Neural cell (in vitro differentiated cells): ENCODE measurements around the gene NPSR1. TPM values are rescaled to one million over a fixed set of nuclear protein-coding genes. Genes with fewer than 3 reads are reported as not detected.

Experiments
- H2AFZ ChIP-seq: fragments of 200-600, 300-800 bp; sonication (generic), shearing (Covaris generic); 2 replicates; pipeline ENCODE4 v1.6.0; 2014; ENCODE audit warnings: low read depth, mild to moderate bottlenecking, antibody characterized with exemption, low read length, moderate library complexity
- H3F3A ChIP-seq: fragments of 200-600 bp; shearing (Covaris generic); 2 replicates; pipeline ENCODE4 v1.6.1; 2016; ENCODE audit warnings: mild to moderate bottlenecking, moderate library complexity, mixed read lengths, antibody characterized with exemption, low read length; ENCODE audit not compliant: insufficient read depth, poor library complexity, severe bottlenecking
- H3K27ac ChIP-seq: fragments of 200-600, 300-800 bp; sonication (generic), shearing (Covaris generic); 2 replicates; pipeline ENCODE4 v1.5.1; 2014; ENCODE audit warnings: mild to moderate bottlenecking, low read length, moderate library complexity
- H3K27me3 ChIP-seq: fragments of 300-800, 200-600 bp; sonication (generic), shearing (Covaris generic); 2 replicates; pipeline ENCODE4 v1.6.0; 2014; ENCODE audit warnings: mild to moderate bottlenecking, low read depth, low read length, moderate library complexity; ENCODE audit not compliant: insufficient read depth
- H3K36me3 ChIP-seq: fragments of 300-800, 200-600 bp; sonication (generic), shearing (Covaris generic); 2 replicates; pipeline ENCODE4 v1.5.1; 2014; ENCODE audit warnings: mild to moderate bottlenecking, antibody characterized with exemption, low read length, moderate library complexity; ENCODE audit not compliant: insufficient read depth
- H3K4me2 ChIP-seq: fragments of 300-800, 200-600 bp; sonication (generic), shearing (Covaris generic); 2 replicates; pipeline ENCODE4 v1.6.0; 2014; ENCODE audit warnings: mild to moderate bottlenecking, low read length
- H3K4me3 ChIP-seq: fragments of 300-800, 200-600 bp; sonication (generic), shearing (Covaris generic); 2 replicates; pipeline ENCODE4 v1.5.1; 2014; ENCODE audit warnings: mild to moderate bottlenecking, low read length, moderate library complexity
- H3K79me2 ChIP-seq: fragments of 200-600 bp; shearing (Covaris generic); replicated peaks from 2 replicates; pipeline ENCODE4 v1.6.0; 2014; ENCODE audit warnings: mild to moderate bottlenecking, low read length, moderate library complexity; ENCODE audit not compliant: insufficient read depth
- H3K9ac ChIP-seq: fragments of 300-800, 200-600 bp; sonication (generic), shearing (Covaris generic); 2 replicates; pipeline ENCODE4 v1.6.1; 2016; ENCODE audit warnings: mild to moderate bottlenecking, low read length, mixed read lengths
- H3K9me2 ChIP-seq: fragments of 200-600 bp; shearing (Covaris generic); 2 replicates; pipeline ENCODE4 v1.6.1; 2016; ENCODE audit warnings: mild to moderate bottlenecking, low read length, mixed read lengths; ENCODE audit not compliant: insufficient read depth
- H3K9me3 ChIP-seq: fragments of 200-600, 300-800 bp; sonication (generic), shearing (Covaris generic); 2 replicates; pipeline ENCODE4 v1.6.1; 2016; ENCODE audit warnings: mild to moderate bottlenecking, mixed run types, low read length, moderate library complexity, mixed read lengths
- H4K20me1 ChIP-seq: fragments of 200-600 bp; shearing (Covaris generic); 2 replicates; pipeline ENCODE4 v1.6.1; 2016; ENCODE audit warnings: mild to moderate bottlenecking, mixed run types; ENCODE audit not compliant: insufficient read depth
- CTCF ChIP-seq: fragments of 450-650 bp; IDR thresholded peaks from 2 replicates; pipeline ENCODE4 v1.5.1; 2014; ENCODE audit warnings: antibody characterized with exemption, mild to moderate bottlenecking, moderate library complexity; ENCODE audit not compliant: poor library complexity, severe bottlenecking
- EP300 ChIP-seq: fragments of 450-650 bp; conservative IDR thresholded peaks from 2 replicates; pipeline ENCODE4 v1.6.1; 2014; ENCODE audit warnings: antibody characterized with exemption, mild to moderate bottlenecking, moderate library complexity; ENCODE audit not compliant: poor library complexity, severe bottlenecking
- EZH2 ChIP-seq: fragments of 200-600, 300-800 bp; shearing (Covaris generic), sonication (generic); IDR thresholded peaks from 2 replicates; pipeline ENCODE4 v1.6.1; 2014; ENCODE audit warnings: antibody characterized with exemption, low read length, borderline replicate concordance, mild to moderate bottlenecking; ENCODE audit not compliant: insufficient read depth, poor library complexity, severe bottlenecking
- MXI1 ChIP-seq: fragments of 450-650 bp; conservative IDR thresholded peaks from 2 replicates; pipeline ENCODE4 v1.6.1; 2014; ENCODE audit warnings: antibody characterized with exemption, mild to moderate bottlenecking; ENCODE audit not compliant: poor library complexity, severe bottlenecking
- POLR2AphosphoS5 ChIP-seq: IDR thresholded peaks from 2 replicates; pipeline ENCODE4 v1.6.1; 2012
- RAD21 ChIP-seq: fragments of 450-650 bp; conservative IDR thresholded peaks from 2 replicates; pipeline ENCODE4 v1.6.1; 2014; ENCODE audit warnings: antibody characterized with exemption, mild to moderate bottlenecking, moderate library complexity
- REST ChIP-seq: IDR thresholded peaks from 2 replicates; pipeline ENCODE4 v1.6.1; 2012; ENCODE audit warnings: borderline replicate concordance
- SMC3 ChIP-seq: fragments of 450-650 bp; conservative IDR thresholded peaks from 2 replicates; pipeline ENCODE4 v1.6.1; 2014; ENCODE audit warnings: antibody characterized with exemption, mild to moderate bottlenecking, moderate library complexity; ENCODE audit not compliant: poor library complexity
- TAF1 ChIP-seq: IDR thresholded peaks from 2 replicates; pipeline ENCODE4 v1.6.1; 2012; ENCODE audit warnings: low read depth
- polyA plus RNA-seq: library from polyadenylated mRNA; depleted of rRNA; stranded (reverse); fragments of >200 nt; gene quantifications from 2 replicates; pipeline ENCODE4 v1.2.3, GENCODE V29; 2014

Gene NPSR1
- polyA plus RNA-seq, 1 donor from 2014 or later, result not detected

GRCh38 chr7:34825221-34825620 lies 167.2 kb downstream of the NPSR1 start:
- Histone ChIP-seq H3K9me3 (no peaks in the 10 kb centered on the region), H3K36me3 (no peaks in the 10 kb centered on the region), H3K79me2 (no peaks in the 10 kb centered on the region), H4K20me1 (no peaks in the 10 kb centered on the region), H3K4me2 (no peak overlapping the region), H3K4me3 (no peak overlapping the region), H3K27me3 (no peaks in the 10 kb centered on the region), H3F3A (no peaks in the 10 kb centered on the region), H3K9ac (no peak overlapping the region), H2AFZ (no peak overlapping the region), H3K27ac (no peak overlapping the region), H3K9me2 (no peaks in the 10 kb centered on the region)
- no peak for TF ChIP-seq TAF1
- no peak for TF ChIP-seq CTCF
- TF ChIP-seq EP300, result no peak
- TF ChIP-seq MXI1, result no peak
- TF ChIP-seq RAD21, result no peak
- no peak for TF ChIP-seq POLR2AphosphoS5
- no peak for TF ChIP-seq EZH2
- TF ChIP-seq SMC3, result no peak
- no peak for TF ChIP-seq REST

DNA sequence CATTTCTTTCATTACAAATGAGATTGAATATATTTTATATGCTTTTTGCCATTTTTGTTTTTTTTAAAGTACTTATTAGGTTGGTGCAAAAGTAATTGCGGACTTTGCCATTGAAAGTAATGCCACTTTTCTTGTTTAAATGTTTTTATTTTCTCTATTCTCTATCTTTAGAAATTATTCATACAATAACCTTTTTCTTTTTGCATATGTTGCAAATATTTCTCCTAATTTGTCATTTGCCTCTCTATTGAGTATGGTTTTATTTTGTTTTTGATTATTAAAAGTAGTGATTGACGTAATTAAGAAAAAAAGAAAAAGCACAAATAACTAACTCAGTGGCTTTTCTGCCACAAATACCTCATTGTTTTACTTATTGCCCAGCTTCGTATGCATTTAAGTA lies 172.4 kb downstream of the NPSR1 start:
- TF ChIP-seq REST, result no peak
- no peak for TF ChIP-seq SMC3
- TF ChIP-seq MXI1, result no peak
- no peak for TF ChIP-seq TAF1
- no peak for TF ChIP-seq RAD21
- no peak for TF ChIP-seq POLR2AphosphoS5
- no peak for TF ChIP-seq EZH2
- no peak for TF ChIP-seq CTCF
- TF ChIP-seq EP300, result no peak
- H4K20me1 ChIP-seq, result no peaks in the 10 kb centered on the region
- H3K9ac ChIP-seq, result no peak overlapping the region
- no peak overlapping the region for H3K4me3 ChIP-seq
- no peaks in the 10 kb centered on the region for H3K9me3 ChIP-seq
- H3K79me2 ChIP-seq, result no peaks in the 10 kb centered on the region
- H3F3A ChIP-seq, result no peaks in the 10 kb centered on the region
- no peaks in the 10 kb centered on the region for H3K9me2 ChIP-seq
- no peak overlapping the region for H2AFZ ChIP-seq
- H3K27ac ChIP-seq, result no peak overlapping the region
- H3K36me3 ChIP-seq, result no peaks in the 10 kb centered on the region
- no peak overlapping the region for H3K4me2 ChIP-seq
- no peaks in the 10 kb centered on the region for H3K27me3 ChIP-seq
